HG03095 (cell line): Measurements from ENCODE around the gene HOXD13.

Source experiments
- ATAC-seq: cut with Tn5 transposase; IDR thresholded peaks from one replicate; pipeline ENCODE4 v1.9.1; 2021; ENCODE audit warnings: moderate library complexity; ENCODE audit not compliant: unreplicated experiment

Gene HOXD13

DNA sequence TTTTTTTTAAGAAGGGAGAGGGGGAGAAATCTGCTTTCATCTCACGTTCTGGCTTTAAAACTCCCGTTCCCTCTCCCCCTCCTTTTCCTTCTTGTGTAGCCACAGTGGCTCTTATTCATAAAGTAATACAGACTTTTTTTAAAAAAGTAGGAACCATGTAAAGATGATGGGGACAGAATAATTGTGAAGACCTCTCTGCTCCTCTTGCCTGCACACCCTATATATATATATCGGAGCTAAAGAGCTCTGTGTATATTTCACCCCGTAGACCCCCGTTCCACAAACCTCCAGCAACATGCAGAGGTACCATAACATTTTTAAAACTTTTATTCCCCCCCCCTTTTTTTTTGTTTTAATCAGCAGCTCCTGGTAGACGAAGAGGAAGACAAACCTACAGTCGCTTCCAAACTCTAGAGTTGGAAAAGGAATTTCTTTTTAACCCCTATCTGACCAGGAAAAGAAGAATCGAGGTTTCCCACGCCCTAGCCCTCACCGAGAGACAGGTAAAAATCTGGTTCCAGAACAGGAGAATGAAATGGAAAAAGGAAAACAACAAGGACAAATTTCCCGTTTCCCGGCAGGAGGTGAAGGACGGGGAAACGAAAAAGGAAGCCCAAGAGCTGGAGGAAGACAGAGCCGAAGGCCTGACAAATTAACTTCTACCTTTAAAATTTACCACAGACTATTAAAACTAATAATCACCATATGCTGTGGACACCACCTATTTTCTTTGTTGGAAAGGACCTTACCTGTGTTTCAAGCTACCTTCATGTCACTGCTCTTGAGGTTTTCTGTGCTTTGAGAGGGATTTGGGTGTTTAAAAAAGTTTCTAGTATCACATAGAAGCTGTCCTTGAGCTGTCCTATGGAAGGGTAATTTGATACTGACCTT is 38.7 kb downstream of the HOXD13 start:
- no peak for ATAC-seq

DNA sequence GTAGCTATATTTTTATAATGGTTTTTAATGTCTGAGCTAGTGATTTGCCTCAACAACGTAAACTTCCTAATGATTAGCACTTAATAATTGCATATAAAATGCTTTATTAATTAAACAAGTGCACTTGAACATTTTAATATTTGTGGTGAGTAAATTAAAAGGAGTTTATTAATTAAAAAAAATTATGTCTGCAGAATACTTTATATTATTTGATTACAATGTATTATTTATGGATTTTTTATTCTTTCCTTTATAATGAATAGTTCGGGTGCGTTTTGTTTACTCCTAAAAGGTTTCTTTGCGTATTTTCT is 39.3 kb downstream of the HOXD13 start:
- no peak for ATAC-seq

DNA sequence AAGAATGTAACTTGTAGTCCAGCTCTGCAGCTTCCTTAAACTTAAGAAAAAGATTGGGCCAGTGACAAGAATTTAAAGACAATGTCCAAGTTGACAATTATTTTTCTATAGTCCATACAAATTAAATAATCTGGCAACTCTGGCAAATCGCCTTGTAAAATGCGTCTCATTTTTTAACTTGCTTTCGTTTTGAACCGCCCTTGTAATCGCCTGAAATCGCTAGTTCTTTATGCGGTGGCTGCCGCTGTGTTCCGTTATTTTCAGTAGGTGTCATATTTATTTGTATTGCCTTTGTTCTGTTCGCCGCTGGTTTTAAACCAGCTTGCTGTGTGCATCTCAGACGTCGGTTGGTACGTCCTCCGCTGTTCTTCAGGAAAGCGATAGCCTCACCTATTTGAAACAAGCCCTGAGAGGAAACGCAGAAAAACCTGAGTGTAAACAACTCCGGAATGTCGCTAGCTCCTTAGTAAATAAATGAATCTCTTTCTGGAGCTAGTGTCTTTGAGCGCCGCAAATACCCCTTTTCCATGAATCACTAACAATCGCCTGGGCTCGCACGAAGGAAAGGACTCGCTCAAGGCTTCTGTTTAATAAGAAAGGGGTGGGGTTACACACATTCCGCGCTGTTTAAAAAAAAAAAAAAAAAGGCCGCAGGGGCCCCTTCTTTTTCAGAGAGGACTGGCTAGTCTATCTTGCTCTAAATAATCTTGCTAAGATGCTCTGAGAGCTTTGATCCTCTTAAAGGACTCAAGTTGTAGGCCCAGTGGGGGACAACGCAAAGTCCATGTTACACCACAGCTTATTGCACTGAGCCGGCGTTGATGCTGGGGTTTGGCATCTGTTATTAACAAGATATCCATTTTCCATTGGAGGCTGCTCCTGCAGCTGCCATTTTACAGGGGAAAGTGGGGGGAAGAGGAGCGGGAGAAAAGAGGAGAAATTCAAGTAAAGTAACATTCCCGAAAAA is 40.0 kb downstream of the HOXD13 start:
- no peak for ATAC-seq

DNA sequence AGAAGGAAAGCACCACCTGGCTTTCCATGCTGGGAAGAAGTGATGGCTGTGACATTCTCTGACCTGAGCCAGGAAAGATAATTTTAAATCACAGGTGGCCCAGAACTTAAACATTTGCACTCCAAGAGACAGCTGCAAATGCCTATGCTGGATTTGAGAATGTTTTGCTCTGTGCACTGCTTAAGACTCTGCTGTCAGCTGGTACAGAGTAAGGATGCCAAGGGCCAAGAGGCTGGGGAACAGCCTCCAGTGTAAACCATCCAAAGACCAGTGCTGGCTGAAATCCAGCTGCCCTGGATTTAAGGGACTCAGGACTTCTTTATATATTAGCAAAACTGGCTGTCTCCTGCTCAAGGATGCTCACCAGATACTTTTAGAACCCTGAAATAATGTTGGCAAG is 40.9 kb downstream of the HOXD13 start:
- ATAC-seq = no peak

DNA sequence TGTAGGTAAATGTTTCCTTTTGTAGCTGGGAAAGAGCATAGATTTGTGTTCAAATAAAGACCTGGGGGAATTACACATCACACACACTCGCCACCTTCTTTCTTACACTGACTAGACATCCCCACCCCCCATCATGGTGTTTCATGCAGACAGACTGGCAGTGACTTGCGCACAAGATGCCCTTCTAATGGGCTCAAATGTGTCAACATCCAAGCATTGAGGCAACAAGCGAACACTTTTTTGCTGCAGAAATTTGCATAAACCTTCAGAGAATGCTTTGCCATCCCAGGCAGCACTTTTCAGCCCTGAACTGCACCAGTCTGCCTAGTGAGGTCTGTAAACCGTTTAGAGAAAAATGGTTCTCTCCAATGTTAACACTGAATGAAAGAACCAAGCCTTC is 41.5 kb downstream of the HOXD13 start:
- ATAC-seq = no peak

DNA sequence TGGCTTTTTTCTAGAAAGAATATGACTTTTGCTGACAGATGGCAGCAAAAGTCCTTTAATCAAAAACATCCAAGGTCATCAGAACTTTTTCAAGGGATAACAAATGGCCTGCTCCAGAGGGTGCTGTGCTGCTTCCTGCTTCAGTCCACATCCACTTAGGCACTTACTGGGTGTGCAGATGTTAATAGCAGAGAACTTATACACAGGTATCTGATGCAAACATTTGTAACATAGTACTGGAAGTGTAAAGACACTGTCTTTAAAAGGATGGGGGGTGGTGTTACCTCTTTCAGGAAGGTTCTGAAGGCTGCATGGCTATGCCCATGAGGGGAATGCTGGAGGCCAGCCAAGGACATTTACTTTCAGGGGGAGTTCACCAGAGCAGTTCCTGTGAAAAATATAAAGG is 42.5 kb downstream of the HOXD13 start:
- no peak for ATAC-seq

DNA sequence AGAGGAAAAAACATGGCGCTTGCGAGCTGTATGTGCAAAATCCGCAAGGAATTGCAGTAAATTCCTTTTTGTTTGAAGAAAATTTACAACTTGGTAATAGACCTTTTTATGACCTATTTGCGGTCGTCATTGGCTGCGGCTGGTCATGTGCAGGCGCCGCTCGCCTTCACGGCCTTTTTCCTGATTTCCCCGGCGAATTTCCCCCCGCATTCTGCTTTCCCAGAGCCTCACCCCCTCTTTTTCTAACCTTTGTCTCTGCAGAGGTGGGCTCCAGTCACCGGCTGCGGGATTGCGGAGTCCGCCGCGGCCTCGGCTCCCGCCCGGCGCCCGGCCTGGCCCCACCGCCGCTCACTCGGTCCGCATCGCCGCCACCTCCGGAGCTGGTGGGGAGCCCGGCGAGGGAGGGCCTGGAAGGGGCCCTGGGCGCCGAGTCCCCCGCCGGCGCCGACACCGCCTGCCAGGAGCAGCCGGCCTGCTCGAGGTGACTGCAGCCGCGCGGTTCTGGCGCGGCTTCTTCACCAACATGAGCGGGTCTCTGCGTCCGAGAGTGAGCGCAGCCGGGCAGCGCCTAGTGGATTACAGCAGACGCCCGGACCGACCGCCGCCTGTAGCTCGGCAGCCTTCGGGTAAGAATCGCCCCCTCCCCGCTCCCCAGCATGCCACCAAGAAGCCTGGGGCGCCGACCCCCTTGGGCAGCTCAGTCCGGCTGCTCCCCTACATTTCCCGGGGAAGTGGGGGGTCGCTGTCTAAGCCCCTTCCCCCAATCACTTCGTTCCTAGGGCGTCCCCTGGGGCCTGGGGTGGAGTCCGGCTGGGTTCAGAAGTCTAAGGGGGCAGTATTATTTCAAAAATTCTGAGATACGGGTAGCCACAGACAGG is 44.1 kb downstream of the HOXD13 start:
- ATAC-seq = no peak

DNA sequence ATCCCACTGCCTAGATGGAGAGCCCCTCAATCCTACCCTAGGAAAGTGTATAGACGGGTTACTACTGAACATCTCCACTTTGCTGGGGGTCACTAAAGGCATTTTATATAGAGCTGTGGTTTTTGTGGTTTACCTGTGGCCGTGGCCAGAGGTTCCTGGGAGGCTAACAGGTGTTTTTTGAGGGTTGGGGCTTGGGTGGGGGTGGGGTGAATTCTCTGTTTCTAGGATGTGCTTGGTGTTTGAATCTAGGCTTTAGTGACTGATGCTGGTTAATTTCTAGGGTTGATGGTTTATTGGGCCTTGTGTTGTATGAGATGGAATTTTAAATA is 44.7 kb downstream of the HOXD13 start:
- ATAC-seq = no peak

DNA sequence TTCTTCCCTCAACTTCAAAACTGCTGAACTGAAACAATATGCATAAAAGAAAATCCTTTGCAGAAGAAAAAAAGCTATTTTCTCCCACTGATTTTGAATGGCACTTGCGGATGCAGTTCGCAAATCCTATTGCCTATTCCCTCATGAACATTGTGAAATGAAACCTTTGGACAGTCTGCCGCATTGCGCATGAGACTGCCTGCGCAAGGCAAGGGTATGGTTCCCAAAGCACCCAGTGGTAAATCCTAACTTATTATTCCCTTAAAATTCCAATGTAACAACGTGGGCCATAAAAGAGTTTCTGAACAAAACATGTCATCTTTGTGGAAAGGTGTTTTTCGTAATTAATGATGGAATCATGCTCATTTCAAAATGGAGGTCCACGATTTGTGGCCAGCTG is 45.4 kb downstream of the HOXD13 start:
- no peak for ATAC-seq

DNA sequence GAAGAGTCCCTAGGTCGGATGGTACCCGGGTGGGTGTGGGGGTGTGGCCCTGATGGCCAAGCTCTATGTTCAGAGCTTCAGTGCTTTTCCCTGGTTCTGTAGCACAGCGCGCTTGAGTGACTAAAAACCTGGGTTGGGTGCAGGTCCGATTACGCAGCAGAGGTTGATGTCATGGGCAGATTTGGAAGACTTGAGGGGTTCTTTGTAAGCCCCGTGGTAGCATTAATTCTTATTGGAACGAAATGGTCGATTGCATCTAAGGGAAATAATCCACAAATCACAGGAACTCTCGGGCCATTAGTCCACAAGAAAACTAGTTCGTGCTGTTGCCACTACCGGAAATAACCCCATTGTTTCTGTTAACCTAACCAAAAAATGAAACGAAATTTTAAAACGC is 46.0 kb downstream of the HOXD13 start:
- no peak for ATAC-seq

DNA sequence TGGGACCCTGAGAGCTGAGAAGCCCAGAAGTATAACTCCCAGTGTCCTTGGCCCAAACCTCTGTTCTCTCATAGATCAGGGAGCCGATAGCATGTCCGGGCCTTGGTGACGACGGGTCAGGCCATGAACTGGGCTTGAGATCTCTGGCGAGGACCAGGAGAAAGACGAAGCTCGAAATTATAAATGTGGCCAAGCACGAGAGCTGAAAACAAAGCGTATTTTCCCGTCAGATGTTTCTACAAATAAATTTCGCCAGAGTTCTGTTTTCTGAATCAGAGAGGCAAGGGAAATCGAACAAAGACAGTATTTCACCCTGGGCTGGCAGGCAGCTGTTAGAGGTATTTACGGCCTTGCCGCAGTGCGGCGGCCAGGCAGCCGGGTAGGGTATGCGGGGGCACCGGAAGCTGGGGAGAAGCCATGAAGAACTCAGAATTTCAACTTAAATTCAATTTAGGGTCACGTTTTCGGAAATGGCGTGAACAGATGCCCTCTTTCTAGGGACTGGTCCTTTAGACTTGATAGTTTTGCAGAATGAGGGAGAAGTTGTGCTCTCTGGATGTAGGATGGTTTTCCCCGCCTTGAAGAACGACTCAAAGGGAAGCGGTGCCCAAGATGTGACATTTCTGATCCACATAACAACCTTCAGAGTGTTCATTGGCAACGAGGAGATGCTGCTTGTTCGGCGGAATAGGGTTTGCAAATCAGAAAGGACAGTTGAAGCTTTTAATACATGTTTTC is 46.6 kb downstream of the HOXD13 start:
- no peak for ATAC-seq

DNA sequence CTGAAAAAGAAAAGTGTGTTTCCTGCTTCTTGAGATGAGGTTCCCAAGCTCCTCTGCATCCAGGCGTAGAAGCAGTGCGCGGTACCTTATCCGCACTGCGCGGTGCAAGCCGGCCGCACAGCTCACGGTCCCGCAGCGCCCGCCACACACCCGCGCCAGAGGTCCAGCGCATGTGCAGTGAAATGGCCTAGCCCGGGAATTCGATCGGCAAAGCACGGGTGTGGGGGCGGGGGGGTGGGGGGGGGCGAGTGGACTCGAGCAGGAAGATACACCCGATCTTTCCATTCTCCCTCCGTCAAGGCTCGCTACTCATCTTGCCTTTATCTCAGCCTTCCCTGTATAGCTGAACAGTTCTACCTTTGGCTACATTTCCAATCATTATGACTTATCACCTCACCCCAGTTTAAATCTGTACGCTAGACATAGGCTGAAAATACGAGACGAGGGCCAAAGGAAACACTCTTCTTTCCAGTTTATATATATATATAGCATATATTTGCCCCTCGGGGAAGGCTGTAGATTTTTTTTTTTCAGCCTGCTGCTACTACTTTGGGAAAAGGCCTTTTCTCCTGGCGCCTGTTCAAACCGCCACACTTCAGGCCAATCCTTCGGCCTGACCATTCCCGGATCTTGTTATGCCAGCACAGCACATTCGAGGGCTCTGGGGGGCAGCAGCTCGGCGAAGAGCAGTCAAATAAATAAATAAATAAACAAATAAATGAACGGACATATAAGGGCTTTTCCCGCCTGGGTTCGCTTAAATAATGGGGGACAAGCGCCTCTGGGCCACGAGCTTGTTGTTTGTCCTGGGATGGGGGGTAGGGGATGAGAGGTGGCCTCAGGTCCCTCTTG is 47.4 kb downstream of the HOXD13 start:
- ATAC-seq = no peak

DNA sequence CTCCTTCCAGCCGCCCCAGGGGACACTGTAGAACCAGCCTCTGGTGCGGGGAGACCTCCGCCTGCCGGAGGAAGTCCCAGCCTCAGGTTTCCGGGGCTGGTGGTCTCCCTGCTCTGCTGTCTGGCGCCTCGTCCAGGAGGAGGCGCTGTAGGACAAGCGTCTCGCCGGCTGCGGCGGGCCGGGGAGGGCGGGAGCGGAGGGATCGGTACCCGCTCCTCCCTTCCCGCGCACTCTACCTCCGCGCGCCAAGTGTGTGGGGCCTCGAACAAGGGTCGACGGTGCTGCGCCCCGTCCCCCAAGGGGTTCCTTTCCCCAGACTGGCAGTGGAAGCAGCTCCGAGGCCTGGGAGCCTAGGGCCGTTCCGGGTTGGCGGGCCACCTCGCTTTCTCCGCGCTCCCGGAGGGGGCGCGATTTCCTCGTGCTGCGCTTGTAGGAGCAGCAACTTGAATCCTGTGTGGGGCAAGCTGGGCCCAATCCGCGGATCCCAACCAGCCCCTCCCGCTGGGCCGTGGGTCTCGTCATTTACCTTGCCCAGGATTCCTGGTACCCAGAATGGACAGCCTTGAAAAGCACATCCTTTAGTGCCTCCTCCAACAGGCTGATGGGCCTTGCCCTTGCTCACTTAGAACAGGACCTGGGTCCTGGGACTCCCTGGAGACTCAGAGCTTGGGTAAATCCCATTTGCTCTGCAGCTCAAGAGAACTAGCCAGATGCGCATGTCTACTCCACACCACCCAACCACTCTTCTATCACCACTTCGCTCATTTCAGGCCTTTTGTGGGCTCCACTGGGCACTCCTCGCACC is 48.2 kb downstream of the HOXD13 start:
- peak; percentile 79 for ATAC-seq

DNA sequence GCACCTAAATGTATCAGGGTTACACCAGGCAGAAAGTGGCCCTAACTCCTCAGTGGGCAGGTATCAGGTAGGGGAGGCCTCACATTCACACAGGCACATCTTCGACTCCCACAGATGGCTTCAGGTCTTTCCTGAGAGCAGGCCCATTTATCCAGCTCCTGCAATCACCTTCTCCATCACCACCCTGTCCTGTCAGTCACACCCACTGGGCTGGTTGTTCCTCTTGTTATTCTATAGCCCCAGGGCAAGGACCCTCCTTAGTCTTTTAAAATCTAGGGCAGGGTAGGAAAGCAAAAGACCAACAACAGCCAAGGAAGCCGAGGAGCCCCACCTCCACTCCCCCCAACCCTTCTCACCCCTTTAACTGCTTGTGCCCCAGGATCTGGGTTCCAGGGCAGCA is 49.8 kb downstream of the HOXD13 start:
- no peak for ATAC-seq
